Transverse colon (tissue), 4 donors: ENCODE measurements around the gene ENPP7.

Source experiments
- EP300 ChIP-seq: sonication (generic); formaldehyde crosslinking; IDR thresholded peaks from one replicate; pipeline ENCODE4 v1.6.1; 2017; ENCODE audit warnings: antibody characterized with exemption, low read depth
- POLR2A ChIP-seq: fragments of 450-650 bp; IDR thresholded peaks from one replicate; pipeline ENCODE4 v1.6.1; 2016; ENCODE audit warnings: antibody characterized with exemption, mild to moderate bottlenecking, moderate library complexity
- POLR2AphosphoS5 ChIP-seq, 3 donors: sonication (generic); formaldehyde crosslinking; IDR thresholded peaks; one replicate each; pipeline ENCODE4 v1.6.1; 2016; ENCODE audit warnings: antibody characterized with exemption in 3 of 3
- TF ChIP-seq, protein P1 (sequence below), 5 experiments: fragments of 200-600 bp in 3 of 5; fragments of 450-650 bp in 2 of 5; sonication (generic) in 3 of 5; IDR thresholded peaks; 1 replicate in 2 of 5; 2 replicates in 3 of 5; pipeline ENCODE4 v1.5.1; 2016 to 2017; ENCODE audit warnings: antibody characterized with exemption in 5 of 5, inconsistent platforms in 3 of 5, mild to moderate bottlenecking in 2 of 5, moderate library complexity in 1 of 5

- TF ChIP-seq POLR2A (no peak), EP300 (no peak), POLR2AphosphoS5 (IDR thresholded peaks at IDR 0.05) (no peak)
- TF ChIP-seq, protein P1, sequence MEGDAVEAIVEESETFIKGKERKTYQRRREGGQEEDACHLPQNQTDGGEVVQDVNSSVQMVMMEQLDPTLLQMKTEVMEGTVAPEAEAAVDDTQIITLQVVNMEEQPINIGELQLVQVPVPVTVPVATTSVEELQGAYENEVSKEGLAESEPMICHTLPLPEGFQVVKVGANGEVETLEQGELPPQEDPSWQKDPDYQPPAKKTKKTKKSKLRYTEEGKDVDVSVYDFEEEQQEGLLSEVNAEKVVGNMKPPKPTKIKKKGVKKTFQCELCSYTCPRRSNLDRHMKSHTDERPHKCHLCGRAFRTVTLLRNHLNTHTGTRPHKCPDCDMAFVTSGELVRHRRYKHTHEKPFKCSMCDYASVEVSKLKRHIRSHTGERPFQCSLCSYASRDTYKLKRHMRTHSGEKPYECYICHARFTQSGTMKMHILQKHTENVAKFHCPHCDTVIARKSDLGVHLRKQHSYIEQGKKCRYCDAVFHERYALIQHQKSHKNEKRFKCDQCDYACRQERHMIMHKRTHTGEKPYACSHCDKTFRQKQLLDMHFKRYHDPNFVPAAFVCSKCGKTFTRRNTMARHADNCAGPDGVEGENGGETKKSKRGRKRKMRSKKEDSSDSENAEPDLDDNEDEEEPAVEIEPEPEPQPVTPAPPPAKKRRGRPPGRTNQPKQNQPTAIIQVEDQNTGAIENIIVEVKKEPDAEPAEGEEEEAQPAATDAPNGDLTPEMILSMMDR (IDR thresholded peaks at IDR 0.05) = no peak
These were observed 56.3 kb downstream of the ENPP7 start for GRCh38 chr17:79786930-79787643.
